ENCODE measurements around the gene SSC5D. TPM values are rescaled to one million over a fixed set of nuclear protein-coding genes. Genes with fewer than 3 reads are reported as not detected.

Gene SSC5D
- total and polyA plus RNA-seq, 2 experiments from 2014 or later, result 0.23 to 0.69 TPM

DNA sequence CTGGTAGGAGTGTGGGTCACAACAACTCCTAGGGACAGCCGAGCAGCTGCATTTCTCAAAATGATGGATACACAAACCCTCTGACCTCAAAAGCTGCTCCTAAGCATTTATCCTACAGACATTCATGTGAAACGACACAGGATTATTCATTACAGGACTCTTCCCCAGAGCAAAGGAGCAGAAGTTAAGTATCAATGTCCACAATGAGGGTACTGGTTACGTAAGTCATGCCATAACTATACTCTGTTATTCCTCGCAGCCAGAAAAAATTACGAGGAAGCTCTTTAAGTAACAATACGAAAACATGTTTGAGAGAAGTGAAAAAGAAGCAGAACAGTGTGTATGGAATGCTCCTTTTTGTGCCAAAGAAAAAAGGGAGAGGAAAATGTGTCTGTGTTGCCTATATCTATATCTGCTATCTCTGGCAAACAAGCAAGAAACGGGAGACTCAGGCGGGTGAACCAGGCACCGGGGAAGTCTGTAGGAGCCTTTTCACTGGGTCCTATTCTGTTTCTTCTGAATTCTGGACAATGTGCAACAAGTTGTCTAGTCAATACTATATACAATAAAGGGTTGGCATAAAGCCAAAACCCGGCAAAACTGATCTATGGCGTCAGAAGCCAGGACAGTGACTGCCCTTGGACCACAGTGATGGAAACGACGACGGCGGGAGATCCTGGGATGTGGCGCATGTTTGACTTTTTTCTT, 28.1 kb upstream of the SSC5D start:
- Mint-ChIP-seq H3K9me3 (peaks cover 3% of the 10 kb centered on the region; the same call in 1 of the 3 replicates), H3K4me3 (peak overlapping the region; percentile 91), H3K36me3 (ENCODE audit: low read depth) (peaks cover 7% of the 10 kb centered on the region; the same call in 1 of the 3 replicates), H3K27ac (no peak overlapping the region; the same call in 1 of the 2 replicates), H3K27me3 (ENCODE audit: insufficient read depth, low read depth, poor library complexity) (peaks cover 16% of the 10 kb centered on the region), H3K4me1 (peaks cover 34% of the 10 kb centered on the region)
- ATAC-seq (no peak), DNase-seq (ENCODE audit: low spot score) (no peak)
- Histone ChIP-seq H3K9me2 (ENCODE audit: insufficient read depth) (no peaks in the 10 kb centered on the region), H3K4me2 (peak overlapping the region; percentile 88), H4K20me1 (replicated peaks; ENCODE audit: insufficient read depth) (no peaks in the 10 kb centered on the region; the same call in none of the 2 replicates), H3K79me2 (replicated peaks; ENCODE audit: insufficient read depth) (peaks cover 21% of the 10 kb centered on the region), H3K4me3 (peak overlapping the region; percentile 66), H3F3A (replicated peaks; ENCODE audit: low read depth) (peaks cover 19% of the 10 kb centered on the region; the same call in 1 of the 2 replicates), H3K27ac (ENCODE audit: low read depth) (no peak overlapping the region), H3K27me3 (ENCODE audit: insufficient read depth) (no peaks in the 10 kb centered on the region), H3K36me3 (ENCODE audit: insufficient read depth) (no peaks in the 10 kb centered on the region), H3K4me1 (ENCODE audit: insufficient read depth) (peaks cover 26% of the 10 kb centered on the region), H2AFZ (no peak overlapping the region)
- TF ChIP-seq, protein P1, sequence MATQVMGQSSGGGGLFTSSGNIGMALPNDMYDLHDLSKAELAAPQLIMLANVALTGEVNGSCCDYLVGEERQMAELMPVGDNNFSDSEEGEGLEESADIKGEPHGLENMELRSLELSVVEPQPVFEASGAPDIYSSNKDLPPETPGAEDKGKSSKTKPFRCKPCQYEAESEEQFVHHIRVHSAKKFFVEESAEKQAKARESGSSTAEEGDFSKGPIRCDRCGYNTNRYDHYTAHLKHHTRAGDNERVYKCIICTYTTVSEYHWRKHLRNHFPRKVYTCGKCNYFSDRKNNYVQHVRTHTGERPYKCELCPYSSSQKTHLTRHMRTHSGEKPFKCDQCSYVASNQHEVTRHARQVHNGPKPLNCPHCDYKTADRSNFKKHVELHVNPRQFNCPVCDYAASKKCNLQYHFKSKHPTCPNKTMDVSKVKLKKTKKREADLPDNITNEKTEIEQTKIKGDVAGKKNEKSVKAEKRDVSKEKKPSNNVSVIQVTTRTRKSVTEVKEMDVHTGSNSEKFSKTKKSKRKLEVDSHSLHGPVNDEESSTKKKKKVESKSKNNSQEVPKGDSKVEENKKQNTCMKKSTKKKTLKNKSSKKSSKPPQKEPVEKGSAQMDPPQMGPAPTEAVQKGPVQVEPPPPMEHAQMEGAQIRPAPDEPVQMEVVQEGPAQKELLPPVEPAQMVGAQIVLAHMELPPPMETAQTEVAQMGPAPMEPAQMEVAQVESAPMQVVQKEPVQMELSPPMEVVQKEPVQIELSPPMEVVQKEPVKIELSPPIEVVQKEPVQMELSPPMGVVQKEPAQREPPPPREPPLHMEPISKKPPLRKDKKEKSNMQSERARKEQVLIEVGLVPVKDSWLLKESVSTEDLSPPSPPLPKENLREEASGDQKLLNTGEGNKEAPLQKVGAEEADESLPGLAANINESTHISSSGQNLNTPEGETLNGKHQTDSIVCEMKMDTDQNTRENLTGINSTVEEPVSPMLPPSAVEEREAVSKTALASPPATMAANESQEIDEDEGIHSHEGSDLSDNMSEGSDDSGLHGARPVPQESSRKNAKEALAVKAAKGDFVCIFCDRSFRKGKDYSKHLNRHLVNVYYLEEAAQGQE (IDR thresholded peaks at IDR 0.05; ENCODE audit: unreplicated experiment), result no peak
- TF ChIP-seq ZNF114 (CRISPR knock-in tag; IDR thresholded peaks at IDR 0.05) (no peak), CTCF (conservative IDR thresholded peaks at IDR 0.05; ENCODE audit: low read depth in 2 of 2) (no peak), ZNF331 (CRISPR knock-in tag; IDR thresholded peaks at IDR 0.05; ENCODE audit: low read depth) (no peak), POLR2AphosphoS5 (IDR thresholded peaks at IDR 0.05; ENCODE audit: low read depth) (no peak), NANOG (IDR thresholded peaks at IDR 0.05; ENCODE audit: borderline replicate concordance) (no peak), STAT1 (IDR thresholded peaks at IDR 0.05; ENCODE audit: unreplicated experiment) (no peak), EZH2phosphoT487 (IDR thresholded peaks at IDR 0.05; ENCODE audit: unreplicated experiment) (no peak), JUNB (IDR thresholded peaks at IDR 0.05; ENCODE audit: unreplicated experiment) (no peak), CREB1 (CRISPR knock-in tag; IDR thresholded peaks at IDR 0.05; ENCODE audit: low read depth) (no peak)
- TF ChIP-seq, protein P2, sequence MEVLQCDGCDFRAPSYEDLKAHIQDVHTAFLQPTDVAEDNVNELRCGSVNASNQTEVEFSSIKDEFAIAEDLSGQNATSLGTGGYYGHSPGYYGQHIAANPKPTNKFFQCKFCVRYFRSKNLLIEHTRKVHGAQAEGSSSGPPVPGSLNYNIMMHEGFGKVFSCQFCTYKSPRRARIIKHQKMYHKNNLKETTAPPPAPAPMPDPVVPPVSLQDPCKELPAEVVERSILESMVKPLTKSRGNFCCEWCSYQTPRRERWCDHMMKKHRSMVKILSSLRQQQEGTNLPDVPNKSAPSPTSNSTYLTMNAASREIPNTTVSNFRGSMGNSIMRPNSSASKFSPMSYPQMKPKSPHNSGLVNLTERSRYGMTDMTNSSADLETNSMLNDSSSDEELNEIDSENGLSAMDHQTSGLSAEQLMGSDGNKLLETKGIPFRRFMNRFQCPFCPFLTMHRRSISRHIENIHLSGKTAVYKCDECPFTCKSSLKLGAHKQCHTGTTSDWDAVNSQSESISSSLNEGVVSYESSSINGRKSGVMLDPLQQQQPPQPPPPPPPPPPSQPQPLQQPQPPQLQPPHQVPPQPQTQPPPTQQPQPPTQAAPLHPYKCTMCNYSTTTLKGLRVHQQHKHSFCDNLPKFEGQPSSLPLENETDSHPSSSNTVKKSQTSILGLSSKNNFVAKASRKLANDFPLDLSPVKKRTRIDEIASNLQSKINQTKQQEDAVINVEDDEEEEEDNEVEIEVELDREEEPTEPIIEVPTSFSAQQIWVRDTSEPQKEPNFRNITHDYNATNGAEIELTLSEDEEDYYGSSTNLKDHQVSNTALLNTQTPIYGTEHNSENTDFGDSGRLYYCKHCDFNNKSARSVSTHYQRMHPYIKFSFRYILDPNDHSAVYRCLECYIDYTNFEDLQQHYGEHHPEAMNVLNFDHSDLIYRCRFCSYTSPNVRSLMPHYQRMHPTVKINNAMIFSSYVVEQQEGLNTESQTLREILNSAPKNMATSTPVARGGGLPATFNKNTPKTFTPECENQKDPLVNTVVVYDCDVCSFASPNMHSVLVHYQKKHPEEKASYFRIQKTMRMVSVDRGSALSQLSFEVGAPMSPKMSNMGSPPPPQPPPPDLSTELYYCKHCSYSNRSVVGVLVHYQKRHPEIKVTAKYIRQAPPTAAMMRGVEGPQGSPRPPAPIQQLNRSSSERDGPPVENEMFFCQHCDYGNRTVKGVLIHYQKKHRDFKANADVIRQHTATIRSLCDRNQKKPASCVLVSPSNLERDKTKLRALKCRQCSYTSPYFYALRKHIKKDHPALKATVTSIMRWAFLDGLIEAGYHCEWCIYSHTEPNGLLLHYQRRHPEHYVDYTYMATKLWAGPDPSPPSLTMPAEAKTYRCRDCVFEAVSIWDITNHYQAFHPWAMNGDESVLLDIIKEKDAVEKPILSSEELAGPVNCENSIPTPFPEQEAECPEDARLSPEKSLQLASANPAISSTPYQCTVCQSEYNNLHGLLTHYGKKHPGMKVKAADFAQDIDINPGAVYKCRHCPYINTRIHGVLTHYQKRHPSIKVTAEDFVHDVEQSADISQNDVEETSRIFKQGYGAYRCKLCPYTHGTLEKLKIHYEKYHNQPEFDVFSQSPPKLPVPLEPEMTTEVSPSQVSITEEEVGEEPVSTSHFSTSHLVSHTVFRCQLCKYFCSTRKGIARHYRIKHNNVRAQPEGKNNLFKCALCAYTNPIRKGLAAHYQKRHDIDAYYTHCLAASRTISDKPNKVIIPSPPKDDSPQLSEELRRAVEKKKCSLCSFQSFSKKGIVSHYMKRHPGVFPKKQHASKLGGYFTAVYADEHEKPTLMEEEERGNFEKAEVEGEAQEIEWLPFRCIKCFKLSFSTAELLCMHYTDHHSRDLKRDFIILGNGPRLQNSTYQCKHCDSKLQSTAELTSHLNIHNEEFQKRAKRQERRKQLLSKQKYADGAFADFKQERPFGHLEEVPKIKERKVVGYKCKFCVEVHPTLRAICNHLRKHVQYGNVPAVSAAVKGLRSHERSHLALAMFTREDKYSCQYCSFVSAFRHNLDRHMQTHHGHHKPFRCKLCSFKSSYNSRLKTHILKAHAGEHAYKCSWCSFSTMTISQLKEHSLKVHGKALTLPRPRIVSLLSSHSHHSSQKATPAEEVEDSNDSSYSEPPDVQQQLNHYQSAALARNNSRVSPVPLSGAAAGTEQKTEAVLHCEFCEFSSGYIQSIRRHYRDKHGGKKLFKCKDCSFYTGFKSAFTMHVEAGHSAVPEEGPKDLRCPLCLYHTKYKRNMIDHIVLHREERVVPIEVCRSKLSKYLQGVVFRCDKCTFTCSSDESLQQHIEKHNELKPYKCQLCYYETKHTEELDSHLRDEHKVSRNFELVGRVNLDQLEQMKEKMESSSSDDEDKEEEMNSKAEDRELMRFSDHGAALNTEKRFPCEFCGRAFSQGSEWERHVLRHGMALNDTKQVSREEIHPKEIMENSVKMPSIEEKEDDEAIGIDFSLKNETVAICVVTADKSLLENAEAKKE (CRISPR knock-in tag; IDR thresholded peaks at IDR 0.05), result no peak
- TF ChIP-seq, protein P3, sequence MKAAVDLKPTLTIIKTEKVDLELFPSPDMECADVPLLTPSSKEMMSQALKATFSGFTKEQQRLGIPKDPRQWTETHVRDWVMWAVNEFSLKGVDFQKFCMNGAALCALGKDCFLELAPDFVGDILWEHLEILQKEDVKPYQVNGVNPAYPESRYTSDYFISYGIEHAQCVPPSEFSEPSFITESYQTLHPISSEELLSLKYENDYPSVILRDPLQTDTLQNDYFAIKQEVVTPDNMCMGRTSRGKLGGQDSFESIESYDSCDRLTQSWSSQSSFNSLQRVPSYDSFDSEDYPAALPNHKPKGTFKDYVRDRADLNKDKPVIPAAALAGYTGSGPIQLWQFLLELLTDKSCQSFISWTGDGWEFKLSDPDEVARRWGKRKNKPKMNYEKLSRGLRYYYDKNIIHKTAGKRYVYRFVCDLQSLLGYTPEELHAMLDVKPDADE (IDR thresholded peaks at IDR 0.05), result no peak
